Activated CD8-positive, alpha-beta memory T cell treated with anti-CD3 and anti-CD28 coated beads, Interleukin-2, amount 50 U/mL, for 4 hours (primary cell): ENCODE results near the gene F11.
"Not testable (repeated sequence)": the region's sequence is repeated elsewhere in the genome, so short reads cannot be mapped to it uniquely, and the experiment has no call there.

Experiments used
- DNase-seq: peaks from one replicate; pipeline ENCODE4 v3.0.0-alpha.2; 2020

The F11 gene

DNA sequence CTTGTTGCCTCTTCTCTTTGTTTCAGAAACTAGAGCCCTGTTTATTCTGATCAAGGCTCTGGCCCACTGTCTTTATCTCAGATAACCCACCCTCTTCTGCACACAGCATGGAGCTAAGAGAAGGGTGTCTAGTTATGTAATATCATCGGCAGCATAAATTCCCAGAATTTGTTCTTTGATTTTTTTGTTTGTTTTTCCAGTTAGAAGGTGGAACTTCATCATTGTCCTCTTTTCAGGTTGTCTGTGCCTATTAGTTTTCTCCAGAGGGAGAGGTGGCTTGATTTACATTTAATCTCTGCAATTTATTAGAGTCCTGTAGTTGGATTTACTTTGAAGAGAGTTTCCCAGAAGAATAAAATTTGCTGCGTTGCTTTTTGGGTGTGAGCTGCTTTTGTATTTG is 15.2 kb upstream of the F11 start:
- no peak for DNase-seq

DNA sequence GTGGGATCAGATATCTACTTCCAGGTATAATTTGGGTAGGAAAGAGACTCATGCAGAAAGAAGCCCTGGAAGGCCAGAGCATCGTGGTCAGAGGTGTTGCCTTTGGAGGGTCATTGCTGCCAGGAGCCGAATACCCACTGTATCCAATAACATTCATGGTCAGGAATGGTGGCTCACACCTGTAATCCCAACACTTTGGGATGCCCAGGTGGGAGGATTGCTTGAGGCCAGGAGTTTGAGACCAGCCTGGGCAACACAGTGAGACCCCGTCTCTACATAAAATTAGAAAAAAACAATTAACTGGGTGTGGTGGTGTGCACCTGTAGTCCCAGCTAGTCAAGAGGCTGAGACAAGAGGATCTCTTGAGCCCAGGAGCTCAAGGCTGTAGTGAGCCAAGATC is 10.9 kb upstream of the F11 start:
- DNase-seq: no peak

DNA sequence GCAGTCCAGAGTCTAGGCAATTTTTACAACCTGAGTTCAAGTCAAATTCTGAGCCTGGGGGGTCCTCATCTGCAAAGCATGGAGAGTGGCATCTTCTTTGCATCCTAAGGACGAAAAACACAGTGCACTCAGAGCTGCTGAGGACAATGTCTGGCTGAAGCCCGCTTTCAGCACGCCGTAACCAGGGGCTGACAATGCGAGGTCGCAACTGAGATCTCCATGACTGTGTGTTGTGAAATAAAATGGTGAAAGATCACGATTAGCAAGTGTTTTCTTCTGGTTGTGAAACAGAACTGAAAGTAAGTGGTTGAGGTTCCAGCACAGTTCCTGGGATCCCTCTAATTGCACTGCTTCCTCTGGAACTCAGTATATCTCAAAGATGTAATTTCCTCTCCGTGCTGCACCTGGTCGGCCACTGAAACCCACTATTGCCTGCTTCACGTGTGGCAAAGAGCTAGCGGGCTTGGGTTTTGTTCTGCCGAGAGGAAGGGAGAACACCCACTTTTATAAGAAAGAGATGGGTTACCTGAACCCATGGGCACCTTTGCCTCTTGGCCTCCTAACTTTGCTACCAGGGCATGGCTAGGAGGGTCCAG is 7.7 kb upstream of the F11 start:
- DNase-seq: no peak

DNA sequence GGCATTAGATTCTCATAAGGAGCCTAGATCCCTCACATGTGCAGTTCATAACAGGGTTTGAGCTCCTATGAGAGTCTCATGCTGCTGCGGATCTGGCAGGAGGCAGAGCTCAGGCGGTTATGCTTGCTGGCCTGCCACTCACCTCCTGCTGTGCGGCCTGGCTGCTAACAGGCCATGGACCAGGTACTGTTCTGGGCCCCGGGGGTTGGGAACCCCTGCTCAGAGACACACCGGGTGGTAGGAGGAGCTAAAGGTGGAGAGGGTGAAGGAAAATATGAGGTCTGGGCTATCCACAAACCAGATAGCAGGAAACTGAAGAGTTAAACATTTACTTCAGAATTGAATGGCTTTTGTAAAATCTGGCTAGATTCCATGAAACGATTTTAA is 5.9 kb upstream of the F11 start:
- DNase-seq: no peak

DNA sequence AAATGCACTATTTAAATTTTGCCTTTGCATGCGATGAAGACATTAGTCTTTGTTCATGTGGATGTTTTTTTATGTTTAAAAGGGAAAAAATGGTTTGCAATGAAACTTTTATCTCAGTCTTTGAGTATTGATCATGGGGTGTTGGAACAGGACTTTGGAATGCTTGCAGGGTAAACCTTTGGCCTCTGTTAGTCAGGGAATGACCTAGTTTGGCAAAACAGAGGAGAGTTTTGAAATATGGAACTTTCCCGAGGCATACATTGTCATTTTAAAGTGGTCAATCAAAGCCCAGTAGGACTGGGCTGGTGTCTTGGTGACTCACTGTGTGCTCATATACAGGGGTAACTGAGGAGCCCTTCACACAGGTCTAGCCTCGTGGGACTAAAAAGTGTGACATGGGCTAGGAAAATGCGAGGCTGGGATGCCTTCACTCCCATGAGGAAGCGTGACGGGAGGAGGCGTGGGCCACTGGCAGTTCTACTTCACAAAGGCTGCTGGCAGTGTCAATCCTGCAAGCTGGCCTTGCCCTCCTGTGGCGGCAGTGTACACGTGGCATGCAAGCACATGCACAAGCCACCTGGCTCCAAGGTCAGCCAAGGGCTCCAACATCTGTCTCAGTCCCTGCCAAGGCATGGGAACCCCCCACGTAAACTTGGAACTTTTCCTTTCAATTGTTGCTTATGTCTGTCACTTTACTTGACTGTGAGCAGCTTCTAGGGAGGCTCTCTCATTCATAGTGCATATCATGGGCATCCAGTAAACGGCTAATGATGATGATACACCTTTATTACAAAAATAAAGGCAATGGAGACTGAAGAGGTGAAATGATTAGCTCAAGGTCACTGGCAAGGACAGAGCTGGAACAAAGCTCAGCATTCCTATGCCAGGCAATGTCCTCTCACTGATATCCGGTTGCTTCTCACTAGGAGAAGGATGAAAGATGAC is 5.2 kb upstream of the F11 start:
- no peak for DNase-seq

DNA sequence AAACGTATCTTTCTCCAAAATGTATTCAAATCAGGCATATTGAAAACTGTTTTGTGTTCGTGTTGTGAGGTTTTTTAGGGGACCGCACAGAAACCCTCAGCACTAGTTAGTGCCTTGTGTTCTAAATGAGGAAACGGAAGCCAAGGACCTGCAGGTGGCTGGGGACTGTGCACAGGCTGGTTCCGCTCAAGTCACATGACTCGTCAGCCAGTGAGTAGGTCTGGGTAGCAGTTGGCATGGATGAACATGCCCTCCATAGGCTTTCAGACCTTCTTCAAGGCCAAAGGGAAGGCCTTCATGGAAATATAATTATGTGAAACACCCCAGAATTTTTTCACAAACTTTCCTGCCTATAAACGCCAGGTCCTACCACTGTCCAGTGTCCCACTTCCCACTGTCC is 1.3 kb upstream of the F11 start:
- DNase-seq: no peak

DNA sequence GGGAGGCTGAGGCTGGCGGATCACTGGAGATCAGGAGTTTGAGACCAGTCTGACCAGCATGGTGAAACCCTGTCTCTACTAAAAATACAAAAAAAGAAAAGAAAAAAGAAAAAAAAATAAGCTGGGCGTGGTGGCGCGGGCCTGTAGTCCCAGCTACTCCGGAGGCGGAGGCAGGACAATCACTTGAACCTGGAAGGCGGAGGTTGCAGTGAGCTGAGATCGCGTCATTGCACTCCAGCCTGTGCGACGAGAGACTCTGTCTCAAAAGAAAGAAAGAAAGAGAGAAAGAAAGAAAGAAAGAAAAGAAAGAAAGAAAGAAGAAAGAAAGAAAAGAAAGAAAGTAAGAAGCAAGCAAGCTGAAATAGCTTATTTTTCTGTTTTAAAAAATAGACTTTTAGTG is 739 bp upstream of the F11 start:
- DNase-seq: not testable (repeated sequence)

DNA sequence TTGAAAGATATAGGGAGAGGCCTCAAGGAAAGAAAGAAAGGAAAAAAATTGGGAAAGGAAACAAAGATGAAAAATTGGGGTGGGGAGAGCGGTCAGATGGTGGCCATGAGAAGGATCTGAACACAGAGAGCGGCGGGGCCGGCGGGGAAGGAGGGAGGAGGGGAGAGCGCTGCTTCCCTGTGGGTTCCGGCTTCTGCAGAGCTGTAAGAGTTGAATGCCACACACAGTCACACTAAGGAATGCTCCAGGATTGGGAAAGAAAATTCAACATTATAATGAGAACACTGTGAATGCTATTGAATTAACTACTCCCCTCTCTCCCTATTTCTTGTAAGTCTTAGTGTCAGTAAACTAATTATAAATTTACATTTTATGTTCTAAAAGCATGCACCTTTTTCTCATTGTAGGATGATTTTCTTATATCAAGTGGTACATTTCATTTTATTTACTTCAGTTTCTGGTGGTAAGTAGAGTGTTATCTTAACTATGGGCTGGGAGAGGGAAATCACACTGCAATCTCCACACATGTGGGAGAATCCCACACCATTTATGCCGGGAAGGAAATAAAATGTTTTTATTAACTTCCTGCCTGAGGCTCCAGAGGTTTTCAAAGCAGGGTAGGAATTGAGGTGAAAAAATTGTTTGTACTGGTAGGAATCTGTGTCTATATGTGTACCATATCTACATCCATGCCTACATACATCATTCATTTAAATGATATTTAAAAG is 904 bp downstream of the F11 start:
- DNase-seq: no peak

DNA sequence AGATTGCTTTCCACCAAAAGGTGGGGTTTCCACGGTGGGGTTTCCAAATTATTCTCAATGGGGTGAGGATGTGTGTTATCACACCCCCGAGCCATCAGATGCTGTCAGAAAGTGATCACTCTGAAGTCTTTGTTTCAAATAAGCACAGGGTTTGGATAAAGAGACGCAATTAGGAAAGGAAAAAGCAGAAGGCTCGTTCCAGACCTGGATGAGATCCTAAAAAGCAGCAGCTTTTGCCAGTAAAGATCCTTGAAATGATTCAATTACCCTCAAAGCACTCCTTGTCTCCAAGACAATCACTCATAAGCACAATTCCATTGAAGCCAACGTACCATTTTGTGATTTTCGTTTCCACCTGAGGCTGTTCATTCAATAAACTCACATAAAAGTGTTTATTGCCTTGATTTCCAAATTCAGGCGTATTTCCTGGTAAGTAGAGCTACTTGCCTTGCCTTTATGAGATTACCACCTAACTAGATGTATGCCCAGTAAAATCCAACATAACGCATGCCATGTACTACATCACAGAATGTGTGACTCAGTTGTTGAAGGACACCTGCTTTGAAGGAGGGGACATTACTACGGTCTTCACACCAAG is 5.2 kb downstream of the F11 start:
- no peak for DNase-seq

DNA sequence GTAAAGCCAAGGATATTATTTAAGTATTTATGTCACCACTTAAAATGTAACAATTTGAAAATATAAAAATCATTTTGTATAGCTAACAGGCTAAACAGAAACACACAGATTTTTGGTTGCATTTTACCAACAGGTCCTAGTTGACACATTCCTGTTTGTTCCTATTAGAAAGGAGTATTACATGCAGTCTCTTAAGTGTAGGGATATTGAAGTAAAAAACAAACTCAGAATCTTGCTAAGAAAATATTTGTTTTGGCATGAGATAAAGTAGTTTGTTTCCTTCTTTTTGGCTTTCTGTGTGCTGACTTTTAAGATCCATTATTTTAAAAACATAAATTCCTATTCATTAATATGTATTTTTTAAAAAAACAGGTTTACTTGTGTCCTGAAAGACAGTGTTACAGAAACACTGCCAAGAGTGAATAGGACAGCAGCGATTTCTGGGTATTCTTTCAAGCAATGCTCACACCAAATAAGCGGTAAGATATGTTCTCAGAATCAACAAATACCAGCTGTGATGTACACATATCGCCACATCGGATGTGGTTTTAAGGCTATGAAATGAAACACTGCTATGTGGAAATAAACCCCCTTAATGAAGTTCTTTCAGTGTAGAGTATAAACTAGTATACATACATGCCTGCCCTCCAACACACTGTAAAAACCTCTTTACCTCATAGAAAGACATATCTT is 6.9 kb downstream of the F11 start:
- DNase-seq: no peak

DNA sequence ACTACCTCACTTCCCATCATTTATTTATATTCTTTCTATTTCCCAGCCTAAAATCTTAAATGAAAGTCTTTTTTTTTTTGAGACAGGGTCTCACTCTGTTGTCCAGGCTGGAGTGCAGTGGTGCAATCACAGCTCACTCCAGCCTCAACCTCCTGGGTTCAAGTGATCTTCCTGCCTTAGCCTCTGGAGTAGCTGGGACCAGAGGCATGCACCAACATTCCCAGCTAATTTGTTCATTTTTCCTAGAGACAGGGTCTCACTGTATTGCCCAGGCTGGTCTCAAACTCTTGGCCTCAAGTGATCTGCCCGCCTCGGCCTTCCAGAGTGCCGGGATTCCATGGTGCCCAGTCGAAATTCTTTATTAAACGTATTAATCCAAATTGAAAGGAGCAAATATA is 7.4 kb downstream of the F11 start:
- not testable (repeated sequence) for DNase-seq

DNA sequence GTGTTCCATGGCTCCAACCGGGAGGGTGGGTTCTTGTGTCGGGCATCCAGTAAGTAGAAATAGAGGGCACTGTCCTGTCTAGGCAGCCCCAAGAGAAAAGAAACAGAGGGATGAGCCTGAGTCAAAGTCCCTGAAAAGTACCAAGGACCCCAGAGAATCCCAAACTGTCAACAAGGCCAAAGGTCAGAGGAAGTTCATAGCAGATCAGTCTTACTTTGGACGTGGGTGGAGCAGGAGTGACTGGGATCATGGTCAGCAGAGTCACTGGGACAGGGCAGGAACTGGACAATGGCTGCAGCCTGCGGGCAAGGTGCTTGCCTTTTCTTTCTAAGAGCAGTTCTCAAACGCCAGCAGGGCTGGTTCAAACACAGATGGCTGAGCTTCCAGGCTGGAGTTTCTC is 17.3 kb downstream of the F11 start:
- DNase-seq: no peak

DNA sequence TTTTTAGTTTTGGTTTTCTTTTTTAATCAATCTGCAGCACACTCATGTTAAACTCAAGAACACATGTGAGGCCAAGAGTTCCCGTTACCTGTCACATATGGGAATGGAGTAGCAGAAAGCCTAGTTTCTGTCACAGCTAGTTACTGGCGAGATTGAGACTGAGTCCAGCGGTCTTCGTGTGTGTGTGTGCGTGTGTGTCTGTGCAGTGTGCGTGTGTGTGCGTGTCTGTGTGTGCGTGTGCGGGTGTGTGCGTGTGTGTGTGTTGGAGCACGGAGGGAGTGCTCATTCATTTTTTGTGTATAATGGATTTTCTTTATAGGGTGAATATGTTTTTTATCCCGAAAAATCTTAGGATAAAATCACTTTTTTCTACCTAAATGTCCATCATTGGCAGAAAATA is 19.2 kb downstream of the F11 start:
- DNase-seq: no peak

DNA sequence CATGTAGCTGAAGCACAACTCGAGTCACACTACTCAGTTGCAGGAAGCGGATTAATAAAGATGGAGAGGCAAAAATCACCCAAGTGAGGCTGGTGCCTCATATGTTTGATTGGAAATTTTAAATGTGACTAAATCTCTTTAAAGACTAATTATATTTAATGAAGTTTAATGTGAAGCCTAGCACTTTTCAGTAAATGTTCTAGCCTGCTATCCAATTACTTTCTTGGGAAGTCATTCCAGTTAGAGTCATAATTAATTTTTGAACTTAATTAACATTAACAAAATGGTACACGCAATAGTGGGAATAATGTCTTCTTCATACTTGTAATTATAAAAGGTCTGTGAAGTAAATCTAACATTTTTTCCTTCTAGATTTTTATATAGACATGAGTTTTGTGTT is 20.6 kb downstream of the F11 start:
- DNase-seq: no peak

DNA sequence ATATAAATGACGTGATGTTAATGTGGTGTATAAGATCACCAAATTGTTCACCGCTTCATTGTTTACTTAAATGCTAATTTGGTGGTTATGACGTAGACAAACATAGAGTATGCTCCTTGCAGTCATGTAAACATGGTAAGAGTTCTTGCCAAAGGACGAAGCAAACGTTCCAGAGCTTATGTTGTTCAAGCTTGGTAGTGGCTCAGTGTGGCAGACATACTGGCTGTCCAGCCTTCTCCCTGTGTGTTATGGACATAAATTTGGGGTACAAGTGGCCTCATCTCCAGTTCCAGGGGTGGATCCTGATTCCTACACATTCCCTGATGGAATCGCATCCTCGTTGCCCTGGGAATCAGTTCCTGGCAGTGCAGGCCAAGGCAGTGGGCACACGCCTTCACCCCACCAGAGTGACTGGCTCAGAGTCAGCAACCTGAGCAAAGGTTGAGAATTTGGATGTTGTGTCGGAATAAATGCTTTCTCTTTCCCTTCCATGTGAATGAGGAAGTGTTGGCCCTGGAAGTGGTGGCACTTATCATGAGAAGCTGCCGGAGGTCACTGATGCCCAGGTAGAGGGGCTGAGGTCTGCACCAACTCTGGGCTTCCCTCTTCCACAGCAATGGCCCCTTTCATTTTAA is 25.4 kb downstream of the F11 start:
- DNase-seq: no peak

DNA sequence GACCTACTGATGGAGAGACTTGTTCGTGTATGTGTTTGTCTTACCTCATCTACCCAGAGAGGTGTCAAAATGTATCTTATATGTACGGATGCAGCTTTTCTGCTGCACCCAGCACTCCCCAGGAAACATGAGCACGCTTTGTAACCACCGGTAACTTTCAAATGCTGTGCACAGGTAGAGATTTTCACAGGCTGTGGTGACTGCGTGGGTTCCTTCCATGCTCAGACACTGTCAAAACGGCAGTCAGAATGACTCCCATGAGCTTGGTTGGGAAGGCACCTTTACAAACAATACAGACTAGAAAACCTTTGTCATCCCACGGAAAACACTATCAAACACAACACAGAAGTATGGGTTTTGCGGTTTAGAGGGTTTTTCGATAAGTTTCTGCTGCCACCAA is 28.2 kb downstream of the F11 start:
- no peak for DNase-seq

DNA sequence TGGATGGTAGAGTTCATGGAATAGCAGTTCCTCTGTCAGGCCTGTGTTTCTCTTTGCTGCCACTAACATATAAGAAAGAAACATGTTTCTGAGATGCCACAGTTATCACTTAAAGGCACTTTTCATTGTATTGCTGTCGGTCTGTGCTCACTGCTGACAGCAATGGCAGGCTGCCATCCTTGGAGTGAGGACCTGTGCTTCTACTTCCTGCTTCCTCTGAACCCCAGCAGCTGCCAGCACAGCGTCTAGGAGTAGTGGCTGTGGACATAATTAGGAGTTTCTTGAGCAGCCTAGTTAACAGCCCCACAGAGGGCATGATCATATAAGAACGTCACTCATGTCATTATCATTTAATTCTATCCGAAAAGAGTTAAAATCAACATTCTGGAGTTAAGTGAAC is 30.5 kb downstream of the F11 start:
- no peak for DNase-seq

DNA sequence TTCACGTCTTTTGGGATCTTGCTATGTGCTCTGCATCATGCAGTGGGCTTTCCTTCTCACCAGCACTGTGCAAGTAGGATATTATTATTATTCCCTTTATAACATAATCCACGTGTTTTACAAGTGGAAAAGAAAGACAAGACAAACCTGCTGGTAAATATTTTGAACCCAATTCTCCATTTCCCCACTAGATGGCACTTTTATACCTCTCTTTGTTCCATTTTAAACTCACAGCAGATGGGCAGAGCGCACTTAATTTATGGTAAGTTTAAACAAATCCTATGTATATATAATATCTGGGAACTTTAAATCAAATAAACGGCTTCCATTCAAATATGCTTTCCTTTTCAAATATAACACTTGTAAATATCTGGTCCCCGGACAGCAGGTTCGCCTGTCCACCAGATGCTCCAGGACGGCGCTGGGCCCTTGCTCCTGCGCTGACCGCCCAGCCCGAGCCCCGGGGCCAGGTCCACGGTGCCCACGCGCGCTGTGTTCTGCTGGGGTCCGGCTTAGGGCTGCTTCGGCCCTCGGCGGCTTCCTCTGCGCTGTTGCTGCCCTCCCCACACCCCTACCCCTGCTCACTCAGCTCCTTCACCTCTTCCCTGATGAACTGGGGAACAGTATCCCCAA is 31.1 kb downstream of the F11 start:
- DNase-seq: no peak

DNA sequence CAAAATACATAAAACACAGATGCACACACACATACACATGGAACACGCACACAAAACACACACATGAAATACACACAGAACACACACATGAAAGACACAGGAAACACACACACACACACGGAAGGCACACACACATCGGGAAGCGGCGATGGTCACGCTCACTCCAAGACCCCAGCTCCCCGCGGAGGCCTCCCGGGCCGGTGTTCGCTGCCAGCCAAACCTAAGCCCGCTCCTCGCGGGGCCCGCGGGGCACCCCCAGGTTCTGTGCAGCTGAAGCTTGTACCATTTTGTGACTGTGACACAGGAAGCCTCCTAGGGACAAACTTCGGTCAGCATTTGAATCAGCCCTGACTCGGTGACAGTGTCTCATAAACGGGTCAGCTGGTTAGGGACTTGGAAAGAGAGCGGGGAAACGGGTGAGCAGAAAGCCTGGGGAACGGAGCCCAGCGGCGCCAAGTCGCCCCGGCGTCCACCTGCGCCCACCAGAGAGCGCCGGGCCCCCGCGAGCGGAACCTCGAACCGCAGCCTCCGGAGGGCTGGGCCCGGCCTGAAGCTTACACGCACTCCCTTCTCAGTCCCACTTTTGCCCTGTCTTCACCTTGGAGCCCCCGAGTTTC is 32.1 kb downstream of the F11 start:
- DNase-seq: no peak

DNA sequence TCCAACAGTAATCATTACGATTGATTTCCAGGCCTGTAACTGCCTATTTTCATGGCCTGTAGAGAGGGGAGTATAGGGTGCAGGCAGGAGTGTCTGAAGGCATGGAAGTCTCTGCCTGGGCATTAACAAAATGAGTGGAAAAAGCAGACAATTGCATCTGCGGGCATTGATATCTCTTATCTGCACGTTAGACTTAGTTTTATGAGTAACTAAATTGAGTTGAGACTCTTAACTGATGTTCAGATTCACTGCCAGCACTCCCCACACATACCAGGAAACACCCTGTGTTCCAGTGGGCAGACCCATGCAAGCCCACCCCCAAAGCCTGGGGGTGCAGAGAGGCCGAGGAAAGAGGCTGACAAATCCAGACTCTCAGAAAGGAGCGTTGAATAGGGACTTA is 33.3 kb downstream of the F11 start:
- no peak for DNase-seq

DNA sequence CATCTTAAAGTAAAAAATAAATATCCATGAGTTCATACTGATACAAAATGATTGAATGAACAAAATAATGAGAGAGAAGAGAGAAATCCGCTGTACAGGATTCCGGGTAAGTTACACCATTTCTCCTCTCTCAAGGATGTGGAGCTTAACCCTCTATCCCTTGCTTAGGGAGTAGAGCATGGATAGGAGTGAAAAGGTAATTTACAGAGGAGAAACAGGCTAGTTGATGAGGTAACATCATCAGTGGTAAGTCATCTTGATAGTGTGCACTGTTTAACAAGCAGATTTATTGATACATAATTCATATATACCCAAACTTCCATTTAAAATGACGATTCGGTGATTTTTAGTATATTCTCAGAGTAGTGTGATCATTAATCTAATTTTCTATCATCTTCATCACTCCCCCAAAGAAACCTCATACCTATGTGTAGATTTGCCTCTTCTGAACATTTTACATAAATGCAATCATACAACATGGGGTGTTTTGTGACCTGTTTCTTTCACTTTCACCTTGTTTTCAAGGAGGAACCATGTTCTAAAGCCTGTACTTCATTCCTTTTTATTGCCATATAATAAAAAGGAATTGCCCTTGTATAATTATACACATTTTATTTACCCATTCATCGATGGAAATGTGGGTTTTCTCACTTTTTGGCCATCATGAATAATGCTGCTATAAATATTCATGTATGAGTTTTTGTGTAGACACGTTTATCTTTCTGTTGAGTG is 34.8 kb downstream of the F11 start:
- DNase-seq: no peak
